HL-60/S4 treated with phorbol 12-myristate 13-acetate at 8.2 ng/mL for 4 days and 3 days (cell line): Measurements from ENCODE around the gene CHRNA4.

ENCODE experiments used
- in situ Hi-C: fragments of 300-500 bp; cut with MboI; formaldehyde crosslinking; loops from 2 replicates; pipeline ENCODE4 v1.15.0; 2022; ENCODE audit warnings: low sequenced_read_pairs

CHRNA4 gene

GRCh38 chr20:63364801-63365585 is 3.8 kb upstream of the CHRNA4 start:
- in situ Hi-C loops, result no loop called here

GRCh38 chr20:63363981-63364561 is 2.9 kb upstream of the CHRNA4 start:
- in situ Hi-C loops, result no loop called here

- in situ Hi-C loops, result no loop called here
Observed at GRCh38 chr20:63363013-63363957, 2.1 kb upstream of the CHRNA4 start.

GRCh38 chr20:63362436-63363009 is 1.4 kb upstream of the CHRNA4 start:
- in situ Hi-C loops, result no loop called here

- in situ Hi-C loops, result no loop called here
Observed at GRCh38 chr20:63361519-63362435, 628 bp upstream of the CHRNA4 start.

GRCh38 chr20:63359937-63360849 is 956 bp downstream of the CHRNA4 start:
- in situ Hi-C loops, result no loop called here

- in situ Hi-C loops, result no loop called here
Observed at GRCh38 chr20:63359164-63359934, 1.8 kb downstream of the CHRNA4 start.

- in situ Hi-C loops, result no loop called here
Observed at GRCh38 chr20:63357921-63358905, 2.9 kb downstream of the CHRNA4 start.

- in situ Hi-C loops, result no loop called here
Observed at GRCh38 chr20:63356931-63357879, 3.9 kb downstream of the CHRNA4 start.

- in situ Hi-C loops, result no loop called here
Observed at GRCh38 chr20:63356511-63356910, 4.6 kb downstream of the CHRNA4 start.

- in situ Hi-C loops, result no loop called here
Observed at GRCh38 chr20:63355781-63356295, 5.3 kb downstream of the CHRNA4 start.

- in situ Hi-C loops, result no loop called here
Observed at GRCh38 chr20:63354636-63355350, 6.4 kb downstream of the CHRNA4 start.

- in situ Hi-C loops, result no loop called here
Observed at GRCh38 chr20:63352811-63353221, 8.3 kb downstream of the CHRNA4 start.

GRCh38 chr20:63351811-63352591 is 9.1 kb downstream of the CHRNA4 start:
- in situ Hi-C loops, result no loop called here
